D341Med (cell line): ENCODE measurements around the gene NXPH3.
"Not testable (repeated sequence)": the region's sequence is repeated elsewhere in the genome, so short reads cannot be mapped to it uniquely, and the experiment has no call there.

Experiments
- DNase-seq: peaks from one replicate; pipeline ENCODE4 v3.0.0; 2012; ENCODE audit warnings: low spot score

Gene NXPH3

GRCh38 chr17:49554694-49555494, 20.8 kb upstream of the NXPH3 start:
- peak; percentile 43 for DNase-seq

DNA sequence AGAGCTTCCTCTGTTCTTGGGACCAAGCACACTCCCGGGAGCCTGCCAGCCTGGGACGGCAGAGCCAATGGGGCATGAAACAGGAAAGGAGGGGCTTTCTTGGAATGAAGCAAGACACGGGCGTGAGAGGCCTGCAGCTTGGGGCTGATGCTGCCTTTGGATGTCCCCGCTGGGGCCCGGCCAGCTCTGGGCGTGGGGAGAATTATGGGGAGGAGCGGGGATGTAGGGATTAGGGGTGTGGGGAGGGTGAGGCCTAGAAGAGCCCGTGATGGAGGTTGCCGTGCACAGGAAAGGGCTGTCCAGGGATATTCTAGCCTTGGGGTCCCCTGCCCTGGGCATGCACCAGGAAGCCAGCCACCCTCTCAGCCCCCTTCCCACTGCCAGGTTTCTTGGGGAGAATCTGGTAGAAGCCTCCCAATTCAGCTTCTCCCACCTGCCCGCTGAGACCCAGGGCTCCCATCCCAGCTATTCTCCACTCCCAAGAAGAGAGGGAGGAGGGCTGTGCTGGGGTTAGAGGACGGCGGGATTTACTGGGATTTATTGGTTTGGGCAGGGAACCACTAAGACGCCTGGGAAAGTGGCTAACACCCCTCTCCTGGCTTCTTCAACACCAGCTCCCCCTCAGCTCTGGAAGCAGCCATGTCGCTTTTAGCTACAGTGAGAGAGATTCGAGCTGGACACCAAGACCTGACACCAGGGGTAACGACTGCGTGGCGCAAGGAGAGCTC, 20.0 kb upstream of the NXPH3 start:
- DNase-seq, result no peak

- peak; percentile 99 for DNase-seq
Measured at GRCh38 chr17:49556223-49556943, 19.3 kb upstream of the NXPH3 start.

GRCh38 chr17:49557312-49558024, 18.2 kb upstream of the NXPH3 start:
- DNase-seq, result peak; percentile 82

GRCh38 chr17:49564638-49565037, 11.0 kb upstream of the NXPH3 start:
- no peak for DNase-seq

DNA sequence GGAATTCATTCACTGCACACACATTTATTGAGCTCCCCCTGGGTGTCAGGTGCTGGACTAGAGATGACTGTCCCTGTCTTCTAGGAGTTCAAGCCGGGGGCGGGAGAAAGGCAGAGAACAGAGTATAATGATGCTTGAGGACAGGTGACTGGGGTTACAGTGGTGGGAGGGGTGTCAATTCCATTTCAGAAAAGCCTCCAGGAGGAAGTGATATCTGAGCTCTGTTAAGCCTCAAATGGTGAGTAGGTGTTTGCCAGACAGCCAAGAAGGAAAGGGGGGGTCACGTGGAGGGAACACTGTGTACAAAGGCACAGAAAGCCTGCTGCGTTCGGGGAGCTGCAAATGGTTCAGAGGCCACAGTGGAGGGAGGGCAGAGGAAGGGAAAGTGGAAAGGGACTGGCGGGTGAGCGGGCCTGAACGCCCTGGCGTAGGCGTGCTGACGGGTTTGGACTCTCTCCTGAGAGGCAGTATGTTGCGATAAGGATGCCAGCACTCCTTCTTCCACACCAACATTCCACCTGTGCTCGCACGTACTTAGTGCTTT, 9.7 kb upstream of the NXPH3 start:
- DNase-seq, result no peak

- DNase-seq, result no peak
Measured at GRCh38 chr17:49566668-49567071, 9.0 kb upstream of the NXPH3 start.

DNA sequence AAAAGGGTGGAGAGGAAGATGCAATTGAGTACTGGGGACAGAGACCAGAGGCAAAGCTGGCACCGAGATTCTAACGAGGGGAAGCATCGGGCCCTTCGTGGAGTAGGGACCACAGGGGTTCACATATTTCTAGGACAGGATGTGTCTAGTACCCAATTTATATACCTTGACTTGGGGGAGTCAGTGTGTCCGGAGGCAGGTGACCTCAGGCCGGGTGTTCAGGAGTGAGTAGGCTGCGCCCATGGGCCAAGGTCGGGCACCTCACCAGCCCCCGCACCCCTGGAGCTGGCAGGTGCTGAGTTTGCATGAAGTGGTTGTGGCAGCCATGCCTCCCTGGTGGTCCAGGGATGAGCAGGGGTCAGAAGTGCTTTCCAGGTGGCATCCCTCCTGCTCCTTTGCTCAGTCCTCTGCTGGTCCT, 8.6 kb upstream of the NXPH3 start:
- no peak for DNase-seq

DNA sequence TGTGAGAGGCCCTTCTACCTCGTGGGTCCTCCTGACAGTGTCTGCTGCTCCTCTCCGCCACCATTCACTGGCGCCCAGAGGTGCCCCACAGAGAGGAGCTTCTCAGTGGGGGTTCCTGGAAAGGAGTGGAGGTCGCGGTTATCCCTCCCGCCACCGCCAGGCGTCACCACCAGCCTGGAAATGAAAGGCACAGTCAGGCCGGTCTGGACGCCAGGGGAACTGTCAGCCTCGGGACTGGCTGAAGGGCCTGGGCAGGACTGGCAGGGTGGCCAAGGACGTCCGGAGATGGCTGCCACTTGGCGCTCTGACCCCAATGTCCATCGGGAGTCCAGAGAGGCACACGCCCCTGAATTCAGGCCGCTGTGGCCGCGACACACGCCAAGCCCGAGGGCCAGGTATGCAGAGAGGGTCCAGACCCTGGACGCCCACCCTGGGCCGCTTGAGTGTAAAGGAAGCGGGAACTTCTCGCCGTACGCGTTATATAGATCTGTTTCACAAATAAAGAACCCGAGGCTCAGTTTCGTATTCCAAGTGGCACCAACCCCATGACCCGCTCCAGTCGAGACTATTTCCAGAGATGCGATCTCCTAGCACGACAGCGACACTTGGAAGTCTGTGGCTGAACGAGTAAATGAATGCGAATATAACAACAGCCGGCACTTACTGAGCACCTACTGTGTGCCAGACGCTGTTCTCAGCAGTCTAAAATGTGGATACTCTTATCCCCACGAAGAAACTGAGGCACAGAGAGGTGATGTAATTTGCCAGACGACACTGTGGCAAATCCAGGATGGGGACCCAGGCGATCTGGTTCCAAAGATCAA, 7.6 kb upstream of the NXPH3 start:
- peak; percentile 89 for DNase-seq

DNA sequence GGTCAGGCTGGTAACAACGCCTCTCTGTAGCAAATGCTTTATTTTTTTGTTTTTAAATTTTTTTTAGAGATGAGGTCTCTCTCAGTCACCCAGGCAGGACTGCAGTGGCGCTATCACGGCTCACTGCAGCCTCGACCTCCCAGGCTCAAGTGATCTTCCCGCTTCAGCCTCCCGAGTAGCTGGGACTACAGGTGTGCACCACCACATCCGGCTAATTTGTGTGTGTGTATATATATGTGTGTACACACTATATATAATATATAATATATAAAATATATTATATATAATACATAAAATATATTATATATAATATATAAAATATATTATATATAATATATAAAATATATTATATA, 7.0 kb upstream of the NXPH3 start:
- not testable (repeated sequence) for DNase-seq

DNA sequence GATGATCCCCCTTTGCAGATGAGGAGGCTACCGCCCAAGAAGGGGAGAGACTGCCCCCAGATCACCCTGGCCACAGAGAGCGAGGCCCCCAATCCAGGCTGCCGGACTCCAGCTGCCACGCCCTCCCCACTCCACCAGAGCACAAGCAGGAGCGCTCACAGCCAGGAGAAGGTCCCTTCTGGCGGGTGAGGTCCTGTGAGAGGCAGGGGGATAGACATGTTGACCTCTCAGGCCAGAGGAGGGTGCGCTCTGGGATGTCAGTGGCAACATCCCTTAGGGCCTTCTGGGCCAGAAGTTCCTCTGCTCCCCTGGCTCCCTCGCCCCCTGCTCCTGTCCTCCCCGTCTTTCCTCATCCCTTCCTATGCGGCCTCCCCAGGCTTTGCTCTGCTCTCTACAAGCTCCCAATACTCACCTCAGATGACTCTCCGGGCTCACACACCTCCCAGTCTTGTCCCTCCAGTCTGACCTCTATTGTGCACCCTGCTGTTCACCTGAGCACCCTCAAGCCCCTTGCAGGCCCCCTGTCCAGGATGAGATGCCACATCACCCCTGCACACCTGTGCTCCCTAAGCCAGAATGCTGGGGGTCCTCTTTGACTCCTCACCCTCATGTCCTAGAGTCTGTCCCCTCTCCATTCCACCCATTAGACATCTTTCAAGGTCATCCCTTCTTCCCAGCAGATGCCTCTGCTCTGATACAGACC, 5.0 kb upstream of the NXPH3 start:
- no peak for DNase-seq

- DNase-seq, result no peak
Measured at GRCh38 chr17:49571283-49571682, 4.4 kb upstream of the NXPH3 start.

DNA sequence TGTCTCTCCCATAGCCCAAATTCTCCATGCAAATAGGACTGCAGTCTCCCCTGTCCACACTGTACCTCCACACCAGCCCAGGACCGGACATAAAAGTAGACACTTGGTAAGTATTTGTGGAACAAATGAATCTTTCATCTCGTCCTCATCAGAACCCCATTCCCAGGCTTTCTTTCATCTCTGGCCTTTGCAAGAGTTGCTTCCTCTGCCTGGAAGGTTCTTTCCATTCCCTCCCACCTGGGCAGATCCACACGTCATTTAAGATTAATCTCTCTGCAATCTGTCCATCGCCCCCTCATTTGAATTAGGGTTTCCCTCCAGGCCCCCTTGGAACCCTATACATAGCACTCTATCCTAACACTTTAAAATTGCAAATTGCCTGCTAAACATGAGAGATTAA, 3.9 kb upstream of the NXPH3 start:
- no peak for DNase-seq

DNA sequence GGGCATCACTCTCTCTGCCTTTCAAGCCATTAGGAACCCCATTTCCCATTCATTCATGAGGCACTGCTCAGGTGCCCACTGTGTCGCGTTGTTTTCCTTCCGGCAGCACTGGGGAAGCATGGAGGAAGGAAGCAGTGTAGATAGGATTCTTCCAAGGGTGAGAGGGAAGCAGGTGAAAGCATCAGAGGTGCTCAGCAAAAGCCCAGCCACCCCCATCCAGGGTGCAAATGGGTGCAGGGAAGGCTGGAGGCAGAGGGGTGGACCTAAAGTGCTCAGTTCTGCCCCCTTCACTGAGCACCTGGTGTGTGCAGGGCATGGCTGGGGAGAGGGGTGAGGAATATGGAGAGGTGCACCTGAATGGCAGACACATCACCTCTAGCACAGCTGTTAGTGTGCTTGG, 3.4 kb upstream of the NXPH3 start:
- DNase-seq, result no peak

- no peak for DNase-seq
Measured at GRCh38 chr17:49572806-49573420, 2.8 kb upstream of the NXPH3 start.

GRCh38 chr17:49573510-49574322, 2.0 kb upstream of the NXPH3 start:
- DNase-seq, result no peak

DNA sequence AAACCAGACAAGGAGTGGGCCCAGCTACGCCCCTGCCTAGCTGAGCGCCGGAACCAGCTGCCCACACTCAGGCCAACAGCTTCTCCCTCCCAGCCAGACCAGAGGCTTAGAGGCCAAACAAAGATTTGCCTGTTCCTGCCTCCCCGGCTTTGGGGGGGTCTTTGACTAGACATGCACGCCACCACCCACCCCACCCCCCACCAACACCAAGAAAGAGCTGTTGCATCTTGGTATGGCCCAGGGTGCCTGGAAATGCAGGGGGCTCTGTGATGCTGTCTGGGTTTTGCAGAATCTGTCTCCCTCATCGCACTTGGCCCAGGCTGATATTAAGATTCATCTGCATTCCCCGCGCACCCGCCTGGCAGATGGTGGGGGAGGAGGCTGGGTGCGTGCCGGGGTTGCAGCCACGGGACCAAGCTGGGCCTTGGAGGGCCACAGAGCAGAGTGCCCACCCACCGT, 1.3 kb upstream of the NXPH3 start:
- peak; percentile 60 for DNase-seq

DNA sequence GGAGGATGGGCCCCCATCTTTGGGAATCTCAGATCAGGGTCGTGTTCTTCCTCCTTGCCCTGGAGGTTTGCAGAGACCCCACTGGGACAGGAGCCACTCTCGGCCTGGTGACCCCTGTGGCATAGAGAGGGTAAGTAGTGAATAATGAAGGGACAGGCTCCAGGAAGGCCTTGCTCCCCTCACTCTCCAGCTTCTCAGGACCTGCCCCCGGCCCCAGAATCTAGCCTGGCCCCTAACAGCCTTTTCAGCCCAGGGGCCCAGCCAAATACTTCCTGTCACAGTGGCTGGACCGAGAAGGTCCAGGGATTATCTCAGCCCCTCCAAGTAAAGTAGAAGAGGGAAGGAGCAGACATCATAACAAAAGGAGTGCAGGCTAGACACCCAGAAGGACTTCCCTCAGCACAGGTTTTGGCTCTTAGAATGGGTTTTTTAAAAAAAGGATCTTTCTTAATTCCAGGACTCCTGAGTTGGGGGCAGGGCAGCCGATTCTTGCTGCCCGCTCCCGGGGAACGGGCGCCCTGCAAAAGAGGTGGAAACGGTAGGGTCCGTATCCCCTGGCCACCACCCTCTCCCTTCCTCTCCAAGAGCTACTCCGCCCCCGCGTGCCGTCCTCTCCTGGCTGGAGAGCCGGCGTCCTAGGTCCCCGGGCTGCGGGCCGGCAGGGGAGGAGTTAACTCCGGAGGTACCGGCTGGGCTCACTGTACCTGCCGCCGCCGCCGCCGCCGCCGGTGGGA, 559 bp upstream of the NXPH3 start:
- DNase-seq, result no peak
